ENCODE measurements around the gene SLC8A3.

The SLC8A3 gene

DNA sequence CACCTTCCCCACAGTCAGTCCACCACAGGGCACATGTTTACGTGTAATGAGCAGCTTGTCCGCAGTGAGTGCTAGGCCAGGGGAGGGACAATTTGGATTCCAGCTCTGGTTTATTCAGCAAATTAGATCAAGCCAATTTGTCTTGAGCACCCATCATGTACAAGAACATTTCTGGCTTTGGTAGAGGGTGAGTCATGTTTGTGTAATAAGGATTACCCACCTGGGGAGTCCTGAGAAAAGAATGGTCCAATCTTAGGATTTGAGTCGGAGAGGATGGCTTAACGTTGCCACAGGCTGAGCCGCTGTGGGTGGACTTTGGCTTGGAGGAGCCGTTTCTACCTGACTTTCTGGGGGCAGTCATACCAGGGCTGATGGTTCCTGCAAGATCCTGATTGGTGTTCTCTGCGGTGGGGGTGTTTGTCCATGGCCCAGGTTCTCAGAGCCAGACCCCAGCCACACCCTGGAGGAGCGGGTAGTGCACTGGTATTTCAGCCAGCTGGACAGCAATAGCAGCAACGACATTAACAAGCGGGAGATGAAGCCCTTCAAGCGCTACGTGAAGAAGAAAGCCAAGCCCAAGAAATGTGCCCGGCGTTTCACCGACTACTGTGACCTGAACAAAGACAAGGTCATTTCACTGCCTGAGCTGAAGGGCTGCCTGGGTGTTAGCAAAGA, 165.8 kb downstream of the SLC8A3 start:
- no peak for DNase-seq

GRCh38 chr14:70021548-70022220, 167.1 kb downstream of the SLC8A3 start:
- no peak for DNase-seq

GRCh38 chr14:70020352-70021170, 168.2 kb downstream of the SLC8A3 start:
- DNase-seq: no peak

DNA sequence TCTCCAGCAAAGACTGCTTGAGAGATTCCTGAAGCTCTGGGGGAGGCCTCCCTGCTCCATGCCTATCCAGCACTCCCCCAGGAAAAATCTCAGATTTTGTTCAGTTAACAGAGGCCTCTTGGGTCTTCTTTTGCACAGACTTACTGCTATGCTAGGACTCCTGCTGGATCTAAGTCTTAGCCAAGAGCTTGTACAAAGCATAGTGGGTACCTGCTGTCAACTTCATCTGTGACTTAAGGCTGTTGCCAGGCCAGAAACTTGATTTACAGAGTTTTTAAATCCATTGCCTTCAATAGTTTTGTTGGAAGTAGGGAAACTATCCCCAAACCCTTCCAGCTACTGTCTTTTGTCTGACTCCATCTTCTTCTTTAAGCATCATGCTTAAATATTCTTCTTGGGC, 169.1 kb downstream of the SLC8A3 start:
- DNase-seq: no peak

- no peak for DNase-seq
Measured at GRCh38 chr14:70018713-70019211, 170.0 kb downstream of the SLC8A3 start.

- no peak for DNase-seq
Measured at GRCh38 chr14:70018230-70018629, 170.5 kb downstream of the SLC8A3 start.

- DNase-seq: no peak
Measured at GRCh38 chr14:70014406-70015095, 174.2 kb downstream of the SLC8A3 start.

DNA sequence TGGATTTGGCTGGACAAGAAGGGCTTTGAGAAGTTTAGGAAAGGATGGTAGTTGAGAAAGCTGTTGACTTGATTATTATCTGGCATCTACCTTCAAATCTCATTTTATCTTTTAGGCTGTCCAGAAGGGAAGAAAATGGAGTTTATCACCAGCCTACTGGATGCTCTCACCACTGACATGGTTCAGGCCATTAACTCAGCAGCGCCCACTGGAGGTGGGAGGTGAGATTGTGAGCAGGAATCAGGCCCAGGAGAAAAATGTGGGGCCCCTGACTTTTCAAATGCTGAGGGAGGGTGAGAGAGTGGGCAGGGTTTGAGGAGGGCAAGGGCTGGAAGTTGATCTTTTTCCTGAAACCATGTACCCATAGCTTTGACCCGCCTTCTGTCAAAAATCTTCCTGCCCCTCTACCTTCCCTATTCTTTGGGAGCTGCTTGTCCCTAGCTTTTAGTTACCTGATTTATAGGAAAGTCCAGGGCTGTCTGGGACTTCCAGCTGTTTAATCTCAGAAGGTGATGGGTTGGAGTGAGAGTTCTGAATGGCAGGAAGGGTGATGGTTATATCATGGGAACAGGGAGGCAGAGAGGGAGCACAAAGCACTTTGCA, 175.4 kb downstream of the SLC8A3 start:
- DNase-seq: no peak

DNA sequence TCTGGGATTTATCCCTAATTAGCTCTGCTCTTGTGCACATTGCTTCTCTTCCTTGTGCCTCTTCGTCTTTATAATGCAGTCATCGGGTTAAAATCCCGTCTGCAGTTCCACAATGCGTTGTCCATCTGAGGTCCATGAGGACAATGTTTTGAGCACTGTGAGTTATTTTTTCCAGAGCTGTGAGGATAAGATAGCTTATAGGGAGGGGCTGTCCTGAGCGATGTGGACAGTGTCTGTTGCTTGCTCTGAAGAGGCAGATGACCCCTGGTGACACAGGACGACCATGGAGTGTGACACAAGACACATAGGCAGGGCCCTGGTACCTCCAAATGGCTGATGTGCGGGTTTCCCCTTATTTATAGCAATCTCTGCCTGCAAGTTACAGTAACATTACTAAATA, 177.0 kb downstream of the SLC8A3 start:
- DNase-seq: no peak

- no peak for DNase-seq
Measured at GRCh38 chr14:70011098-70011497, 177.7 kb downstream of the SLC8A3 start.

DNA sequence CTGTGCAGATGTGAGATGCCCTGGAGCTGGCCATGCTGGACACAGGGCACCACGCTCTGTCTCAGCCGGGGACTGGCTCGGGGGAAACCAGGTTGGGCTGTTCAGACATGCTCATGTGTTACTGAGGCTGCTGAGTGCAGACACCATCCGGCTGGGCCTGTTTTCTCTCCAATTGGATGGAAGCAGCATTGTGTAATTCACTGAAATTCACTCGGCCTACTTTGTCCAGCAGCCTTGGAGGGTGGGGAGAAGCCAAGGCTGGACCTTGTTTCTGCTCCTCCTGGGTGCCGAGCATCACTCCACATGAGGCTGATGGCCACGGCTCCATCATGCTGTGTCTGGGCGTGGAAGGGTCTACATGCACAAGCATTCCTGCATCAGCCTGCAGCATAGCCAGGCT, 178.8 kb downstream of the SLC8A3 start:
- no peak for DNase-seq

GRCh38 chr14:70008284-70009262, 180.2 kb downstream of the SLC8A3 start:
- no peak for DNase-seq

GRCh38 chr14:70006699-70007098, 182.1 kb downstream of the SLC8A3 start:
- DNase-seq: no peak

GRCh38 chr14:70005281-70005805, 183.4 kb downstream of the SLC8A3 start:
- no peak for DNase-seq

GRCh38 chr14:70004791-70005190, 184.0 kb downstream of the SLC8A3 start:
- no peak for DNase-seq

DNA sequence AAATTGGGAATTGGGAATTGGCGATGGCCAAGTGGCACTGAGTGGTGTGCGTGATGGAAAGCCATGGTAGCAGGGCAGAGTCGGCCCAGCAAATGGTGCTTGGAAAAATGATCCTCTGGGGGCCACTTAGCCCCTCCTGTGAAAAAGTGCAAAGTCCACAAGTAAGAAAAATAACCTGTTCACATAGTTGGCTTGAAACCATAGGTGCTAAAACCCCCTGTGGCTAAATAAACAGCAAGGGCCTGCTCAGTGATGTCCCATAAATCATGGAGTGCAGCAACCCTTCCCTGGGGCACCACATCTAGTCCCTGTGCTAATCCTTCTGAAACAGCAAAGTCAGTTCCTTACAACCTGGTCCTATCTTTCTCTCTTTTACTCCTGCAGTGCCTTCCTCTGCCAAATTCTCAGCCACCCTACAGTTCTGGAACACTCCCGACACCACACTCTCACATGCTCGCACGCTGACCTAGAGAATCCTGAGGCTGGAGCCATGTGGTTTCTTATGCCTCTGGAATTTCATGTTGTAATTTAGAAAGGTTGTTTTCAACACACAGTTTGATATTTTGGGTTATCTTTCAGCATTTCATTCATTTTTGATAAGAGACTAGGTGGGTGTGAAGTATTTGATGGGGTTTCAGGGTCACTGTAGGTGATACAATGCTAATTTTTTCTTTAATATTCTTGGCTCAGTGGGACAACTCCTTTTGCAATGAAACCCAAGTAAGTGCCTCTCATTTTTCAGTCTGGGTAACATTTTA, 186.0 kb downstream of the SLC8A3 start:
- DNase-seq: no peak

- DNase-seq: no peak
Measured at GRCh38 chr14:70000601-70001000, 188.2 kb downstream of the SLC8A3 start.

GRCh38 chr14:69999261-69999674, 189.5 kb downstream of the SLC8A3 start:
- no peak for DNase-seq

- no peak for DNase-seq
Measured at GRCh38 chr14:69997849-69998248, 190.9 kb downstream of the SLC8A3 start.

- DNase-seq: no peak
Measured at GRCh38 chr14:69996216-69996615, 192.5 kb downstream of the SLC8A3 start.

All from T1000 (cell line).